NCI-H774 (cell line): Measurements from ENCODE around the gene POMP.
"Not testable (repeated sequence)": the region's sequence is repeated elsewhere in the genome, so short reads cannot be mapped to it uniquely, and the experiment has no call there.

Experiments
- DNase-seq: peaks from one replicate; lab custom pipeline; 2025; lab: John Stamatoyannopoulos, UW

POMP gene

DNA sequence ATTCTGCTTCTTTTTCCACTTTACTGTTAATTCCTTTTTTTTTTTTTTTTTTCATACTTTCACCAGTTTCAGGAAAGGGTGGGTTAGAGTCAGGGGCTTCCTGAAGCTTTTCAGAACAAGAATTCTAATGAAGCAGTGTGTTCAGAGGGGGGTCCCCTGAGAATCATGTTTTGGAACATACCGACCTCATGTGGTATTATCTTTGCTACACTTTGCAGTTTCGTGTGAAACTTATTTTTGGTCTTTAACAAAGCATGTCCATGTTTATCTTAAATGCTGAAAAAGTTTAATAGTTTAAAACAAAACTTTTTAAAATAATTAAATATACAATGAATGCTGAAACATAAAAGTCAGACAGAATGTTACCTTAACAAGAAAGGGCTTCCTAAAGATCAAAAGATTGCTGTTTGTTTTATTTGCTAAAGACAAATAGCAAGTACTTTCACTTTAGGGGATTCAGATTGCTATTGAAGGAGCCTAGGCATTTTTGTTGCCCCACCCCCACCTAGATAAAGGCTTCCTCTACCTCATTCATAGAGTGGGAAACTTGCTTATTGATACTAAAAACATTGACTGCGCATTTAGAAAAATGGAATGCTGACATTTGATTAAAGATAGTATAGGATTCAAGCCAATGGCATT lies 21.1 kb upstream of the POMP start:
- no peak for DNase-seq

DNA sequence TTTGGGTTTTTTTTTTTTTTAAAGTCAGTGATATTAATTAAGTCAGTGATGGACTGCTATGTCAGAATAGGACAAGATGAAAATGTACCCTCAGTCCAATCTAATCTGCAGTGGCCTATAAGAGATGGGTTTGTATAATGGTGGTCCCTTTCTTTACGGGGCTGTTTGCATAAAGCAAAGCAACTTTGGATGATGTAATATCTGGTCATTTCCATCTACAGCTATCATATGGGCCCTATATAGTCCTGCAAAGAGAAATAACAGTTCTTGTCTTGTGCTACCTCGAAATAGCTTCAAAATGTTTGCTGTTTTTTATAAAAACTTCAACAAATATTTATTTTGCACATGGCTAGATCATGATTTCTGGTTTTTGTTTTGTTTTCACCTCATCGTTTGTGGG lies 20.2 kb upstream of the POMP start:
- DNase-seq = no peak

DNA sequence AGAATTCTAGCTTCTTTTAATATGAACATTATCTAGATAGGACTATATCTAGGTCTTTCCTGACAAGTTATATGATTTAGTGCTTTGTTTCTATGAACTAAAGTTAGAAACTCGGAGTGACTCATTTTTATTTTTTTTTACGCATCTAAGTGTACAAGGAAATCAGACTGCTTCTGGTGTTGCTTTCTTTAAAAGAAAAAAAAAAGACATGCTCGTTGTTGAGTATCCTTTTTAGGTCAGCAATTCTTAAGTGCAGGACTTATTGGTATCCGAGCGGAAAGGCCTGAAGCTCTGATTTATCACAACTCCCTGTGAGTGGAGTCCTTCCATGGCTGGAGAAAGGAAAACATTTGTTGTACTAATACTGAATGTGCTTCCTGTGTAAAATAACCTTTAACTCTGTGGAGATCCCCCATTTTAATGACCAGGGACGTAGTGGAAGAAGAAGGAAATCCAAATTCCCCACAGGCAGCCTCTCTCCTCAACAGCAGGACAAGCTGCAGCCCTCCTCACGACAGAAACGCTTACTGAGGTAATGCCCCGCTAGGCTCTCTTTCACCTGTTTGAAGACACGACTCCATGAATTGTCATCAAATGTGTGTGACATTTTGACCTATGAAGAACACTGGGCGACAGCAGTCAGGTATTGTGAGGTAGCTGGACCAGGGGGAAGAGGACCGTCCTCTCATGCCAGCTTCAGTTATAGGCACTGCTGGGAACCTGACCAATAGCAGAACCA lies 17.9 kb upstream of the POMP start:
- DNase-seq = no peak

DNA sequence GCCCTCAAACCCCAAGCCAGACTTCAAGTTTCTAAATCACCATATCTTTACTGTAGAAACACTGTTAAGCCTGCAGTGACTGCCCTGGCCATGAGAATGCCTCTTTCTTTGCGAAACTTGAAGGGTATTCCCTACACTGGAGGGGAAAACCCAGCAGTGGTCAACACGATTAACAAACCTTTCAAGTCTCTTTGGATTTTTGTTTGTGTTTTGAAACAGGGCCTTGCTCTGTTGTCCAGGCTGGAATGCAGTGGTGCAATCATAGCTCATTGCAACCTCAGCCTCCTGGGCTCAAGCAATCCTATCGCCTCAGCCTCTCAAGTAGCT lies 17.4 kb upstream of the POMP start:
- no peak for DNase-seq

DNA sequence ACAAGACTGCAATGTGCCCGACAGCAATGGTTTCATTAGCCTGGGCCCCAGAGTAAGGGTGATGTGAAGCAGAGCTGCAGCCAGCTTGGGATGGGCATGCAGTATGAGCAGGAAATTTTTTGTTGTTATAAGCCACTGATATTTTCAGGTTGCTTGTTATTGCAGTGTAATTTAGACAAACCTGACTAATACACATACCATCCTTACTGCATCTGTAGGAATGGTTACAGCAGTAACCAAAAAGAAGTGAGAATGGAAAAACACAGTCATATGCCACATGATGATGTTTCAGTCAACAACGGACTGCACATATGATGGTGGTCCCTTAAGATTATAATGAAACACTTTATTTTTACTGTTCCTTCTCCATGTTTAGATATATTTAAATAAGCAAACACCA lies 8.6 kb upstream of the POMP start:
- no peak for DNase-seq

DNA sequence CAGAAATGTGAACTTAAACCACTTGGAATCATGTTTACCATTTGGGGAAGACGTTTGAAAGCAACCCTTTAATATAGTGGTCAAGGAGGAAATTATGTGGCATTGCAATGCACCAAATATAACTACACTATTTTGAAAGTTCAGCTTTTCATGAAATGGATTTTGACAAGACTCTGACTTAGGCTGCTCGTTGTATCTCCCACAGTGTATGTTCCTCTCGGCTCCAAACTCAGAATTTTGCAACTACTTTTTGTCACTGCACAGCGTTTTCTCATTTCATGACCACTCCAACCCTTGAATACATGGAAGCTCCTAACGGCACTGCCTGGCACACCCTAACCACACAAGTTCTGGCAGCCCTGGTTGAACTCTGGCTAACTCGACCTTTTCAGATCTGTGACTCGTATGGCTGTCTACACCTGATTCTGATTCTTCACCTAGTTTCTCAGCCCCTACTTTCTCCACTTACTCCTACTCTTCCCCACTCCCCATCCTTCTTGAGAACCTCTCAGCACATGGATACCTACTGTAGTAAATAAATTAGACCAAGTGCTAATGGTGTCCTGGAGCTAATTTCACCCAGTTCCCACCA lies 7.0 kb upstream of the POMP start:
- DNase-seq = no peak

DNA sequence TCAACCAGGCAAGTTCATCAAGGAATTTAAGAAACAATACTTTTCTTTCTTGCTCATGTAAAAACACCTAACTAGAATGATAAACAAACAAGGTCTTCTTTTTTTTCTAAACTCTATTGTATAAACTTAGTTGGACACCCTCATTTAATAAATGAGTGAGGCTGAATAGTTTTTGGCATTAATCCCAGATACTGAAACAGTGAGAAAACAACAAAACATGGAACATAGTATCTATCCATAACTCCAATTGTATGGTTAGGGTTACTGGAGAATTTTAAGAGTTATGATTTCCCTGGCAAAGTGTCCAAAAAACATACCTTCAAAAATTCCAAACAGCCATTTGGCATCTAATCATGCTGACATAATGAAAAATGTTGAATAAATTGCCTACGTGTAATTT lies 5.8 kb upstream of the POMP start:
- no peak for DNase-seq

DNA sequence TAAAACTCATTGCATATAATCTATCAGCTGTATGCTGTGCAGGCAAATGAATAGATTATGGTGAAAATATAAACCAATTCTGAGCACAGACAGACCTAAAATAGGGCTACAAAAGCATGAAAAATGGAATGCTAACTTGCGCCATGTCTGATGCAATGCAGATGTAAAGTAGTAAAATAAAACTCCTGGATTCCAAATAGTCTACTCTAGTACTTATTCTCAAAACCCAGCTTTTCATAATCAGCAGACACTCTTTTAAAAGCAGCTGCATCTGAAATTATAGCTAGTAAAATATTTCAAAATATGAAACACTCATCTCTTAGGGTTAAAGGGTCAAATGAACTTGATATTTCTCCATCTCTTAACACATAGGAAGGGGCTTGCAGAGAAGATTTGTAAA lies 4.7 kb upstream of the POMP start:
- DNase-seq = no peak

DNA sequence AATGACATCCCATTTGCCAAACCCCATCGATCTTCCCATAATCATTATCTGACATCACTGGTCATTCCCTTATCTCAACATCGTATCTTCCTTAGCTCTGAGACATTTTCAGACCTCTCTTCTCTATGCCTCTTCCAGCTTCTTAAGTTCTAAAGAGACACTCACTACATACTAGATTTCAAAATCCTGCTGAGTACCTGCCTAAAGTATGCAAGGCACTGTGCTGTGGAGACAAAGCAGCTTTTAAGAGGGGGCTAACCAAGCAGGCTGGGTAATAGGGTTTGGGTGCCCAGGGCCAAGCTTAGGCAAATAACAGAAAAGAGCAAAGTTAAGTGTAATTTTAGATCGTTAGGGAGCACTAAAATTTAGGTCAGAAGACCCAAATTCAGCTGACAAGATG lies 3.4 kb upstream of the POMP start:
- DNase-seq = no peak

DNA sequence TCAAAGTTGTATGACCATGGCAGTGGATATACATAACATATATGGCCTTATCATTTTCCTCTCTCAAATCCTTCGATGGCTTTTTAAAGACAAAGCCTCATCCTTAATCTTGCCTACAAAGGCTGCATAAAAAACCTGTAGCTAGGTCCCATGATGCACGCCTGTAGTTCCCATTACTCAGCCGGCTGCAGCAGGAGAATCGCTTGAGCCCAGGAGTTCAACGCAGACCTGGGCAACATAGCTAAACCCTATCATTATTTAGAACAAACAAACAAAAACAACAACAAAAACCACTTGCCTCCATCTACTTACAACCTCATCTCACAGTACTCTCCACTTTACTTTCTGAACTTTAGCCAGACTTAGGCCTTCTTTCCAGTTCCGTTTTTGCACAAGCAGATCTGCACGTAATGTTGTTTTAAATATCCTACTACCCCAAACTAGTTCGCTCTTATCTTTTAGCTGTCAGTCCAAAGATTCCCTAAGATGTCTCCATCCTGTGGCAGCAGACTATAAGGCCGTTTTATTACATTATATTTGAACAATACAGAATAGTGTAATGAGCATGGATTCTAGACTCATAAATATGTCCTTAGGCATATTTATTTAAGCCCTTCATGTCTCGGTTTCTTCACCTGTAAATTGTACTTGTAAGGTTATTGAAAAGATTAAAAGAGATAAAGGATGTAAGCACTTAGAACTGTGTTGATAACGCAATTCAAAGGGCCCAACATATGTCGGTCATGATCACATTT lies 969 bp upstream of the POMP start:
- no peak for DNase-seq

DNA sequence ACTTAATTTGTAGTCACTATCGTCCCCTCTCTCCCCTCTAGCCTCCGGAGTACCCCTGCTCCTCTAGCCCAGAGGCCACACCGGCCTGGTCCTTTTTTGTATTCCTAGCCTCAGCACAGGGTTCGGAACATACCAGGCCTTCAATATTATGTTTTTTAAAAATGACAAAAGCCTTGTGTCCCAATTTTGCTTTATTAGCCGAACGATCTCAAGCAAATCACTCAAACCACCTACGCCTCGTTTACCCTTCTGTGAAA lies 463 bp upstream of the POMP start:
- DNase-seq = no peak

DNA sequence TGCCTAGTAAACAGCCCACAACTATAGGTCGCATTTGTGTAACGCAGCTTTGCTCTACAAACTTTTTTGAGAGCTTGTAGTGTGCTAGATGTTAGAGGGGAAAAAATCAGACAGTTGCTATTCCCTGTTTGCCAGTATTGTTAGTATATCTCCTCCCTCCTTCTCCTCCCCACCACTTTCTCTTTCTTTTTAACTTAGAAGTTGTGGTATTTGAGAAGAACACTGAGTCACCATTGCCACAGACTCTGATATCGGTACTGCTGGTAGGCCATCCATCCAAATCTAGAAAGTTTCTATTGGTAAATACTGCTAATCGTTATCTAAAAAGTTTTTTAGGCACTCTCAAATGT lies 666 bp downstream of the POMP start:
- DNase-seq = no peak

DNA sequence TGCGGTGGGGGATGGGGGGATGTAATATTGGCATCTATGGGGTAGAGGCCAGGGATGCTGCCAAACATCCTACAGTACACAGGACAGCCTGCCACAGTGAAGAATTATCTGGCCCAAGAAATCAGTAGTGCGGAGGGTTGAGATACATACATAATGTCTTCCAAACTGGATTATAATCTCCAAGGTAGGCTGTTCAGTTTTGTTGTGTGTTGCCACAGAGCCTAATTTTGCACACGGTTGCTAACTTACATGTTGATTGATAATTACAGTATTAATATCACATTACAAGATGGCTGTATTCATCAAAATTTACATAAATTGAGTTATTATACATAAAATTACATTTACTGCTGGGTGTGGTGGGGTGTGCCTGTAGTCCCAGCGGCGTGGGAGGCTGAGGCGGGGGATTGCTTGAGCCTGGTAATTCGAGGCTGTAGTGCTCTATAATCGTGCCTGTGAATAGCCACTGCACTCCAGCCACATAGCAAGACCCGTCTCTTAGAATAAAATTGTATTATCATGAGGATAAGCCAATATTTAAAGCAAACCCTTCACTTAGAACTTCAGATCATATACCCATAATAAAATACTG lies 8.1 kb downstream of the POMP start:
- no peak for DNase-seq

DNA sequence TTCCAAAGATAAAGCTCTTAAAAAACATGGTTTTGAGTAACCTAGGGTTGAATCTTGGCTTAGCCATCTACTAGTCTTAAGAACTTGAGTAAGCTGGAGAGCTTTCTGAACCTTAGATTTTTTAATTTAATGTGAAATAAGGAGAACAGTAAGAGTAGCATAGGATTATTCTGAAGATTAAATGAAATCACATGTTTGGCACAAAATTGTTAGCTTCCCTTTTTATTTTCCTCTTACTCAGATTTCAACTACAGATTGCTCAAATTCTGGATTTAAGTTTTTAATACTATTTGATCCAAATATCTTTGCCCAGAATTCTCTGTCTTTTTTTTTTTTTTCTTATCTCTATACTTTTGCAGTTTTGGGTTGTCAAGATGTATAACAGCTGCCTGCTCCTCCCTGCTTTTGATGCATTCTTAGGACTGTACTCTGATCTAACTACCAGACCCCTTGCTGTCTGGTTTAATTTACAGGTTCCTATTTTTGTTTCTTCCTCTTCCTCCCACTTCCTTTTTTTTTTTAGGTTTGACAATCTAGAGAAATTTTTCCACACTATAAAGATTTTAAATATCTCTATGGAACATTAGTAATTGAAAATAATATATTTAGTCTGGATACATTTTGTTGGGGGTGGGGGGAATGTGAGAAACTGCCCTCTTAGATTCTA lies 12.3 kb downstream of the POMP start:
- DNase-seq = no peak

DNA sequence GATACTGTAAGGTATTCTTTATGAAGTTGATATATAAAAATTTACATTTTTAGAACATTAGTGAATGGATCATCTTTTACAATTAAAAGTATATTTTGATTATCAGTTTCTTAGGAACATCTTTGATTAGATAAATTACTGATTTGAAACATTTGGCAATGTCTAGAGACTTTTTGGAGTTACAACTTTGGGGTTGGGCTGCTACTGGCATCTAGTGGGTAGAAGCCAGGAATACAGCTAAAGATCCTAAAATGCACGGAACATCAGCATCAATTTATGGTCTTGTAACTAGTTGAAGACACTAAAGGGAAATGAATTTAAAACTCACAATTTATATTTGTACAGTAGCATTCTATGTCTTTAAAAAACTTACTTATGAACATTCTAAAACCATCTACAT lies 19.9 kb downstream of the POMP start:
- no peak for DNase-seq

DNA sequence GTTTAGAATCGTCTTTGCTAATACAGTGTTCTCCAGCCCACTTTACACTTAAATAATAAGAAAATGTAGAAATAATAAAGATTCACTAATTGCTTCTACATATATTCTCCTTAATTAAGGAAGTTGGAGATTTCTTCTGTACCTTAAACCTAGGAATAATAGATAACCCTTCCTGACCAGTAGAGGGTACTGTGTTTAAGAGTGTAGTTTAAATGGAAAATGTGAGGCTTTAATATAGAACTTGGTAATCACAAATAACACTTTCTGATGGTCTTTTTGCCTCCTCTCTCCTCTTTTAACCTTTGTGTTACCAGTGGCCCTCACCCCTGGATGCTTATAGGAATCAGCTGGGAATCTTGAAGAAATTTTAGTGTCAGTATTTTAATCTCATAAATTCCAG lies 20.7 kb downstream of the POMP start:
- no peak for DNase-seq

DNA sequence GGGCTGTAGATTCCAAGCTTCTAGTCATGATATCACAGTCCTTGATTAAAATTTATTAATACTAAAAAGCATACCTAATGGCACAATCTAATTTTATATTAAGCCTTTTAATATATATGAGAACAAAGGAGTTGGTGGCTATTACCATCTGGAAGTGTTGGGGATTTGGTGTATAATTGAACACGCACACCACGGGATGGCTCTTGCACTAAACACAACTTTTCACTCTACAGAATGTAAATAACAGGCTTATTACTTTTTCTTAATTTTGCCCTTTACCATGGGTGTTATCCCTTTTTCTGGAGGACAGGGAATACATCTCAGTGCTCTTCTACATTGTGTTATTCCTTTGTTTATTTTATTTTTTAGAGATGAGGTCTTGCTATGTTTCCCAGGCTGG lies 21.6 kb downstream of the POMP start:
- DNase-seq = no peak

DNA sequence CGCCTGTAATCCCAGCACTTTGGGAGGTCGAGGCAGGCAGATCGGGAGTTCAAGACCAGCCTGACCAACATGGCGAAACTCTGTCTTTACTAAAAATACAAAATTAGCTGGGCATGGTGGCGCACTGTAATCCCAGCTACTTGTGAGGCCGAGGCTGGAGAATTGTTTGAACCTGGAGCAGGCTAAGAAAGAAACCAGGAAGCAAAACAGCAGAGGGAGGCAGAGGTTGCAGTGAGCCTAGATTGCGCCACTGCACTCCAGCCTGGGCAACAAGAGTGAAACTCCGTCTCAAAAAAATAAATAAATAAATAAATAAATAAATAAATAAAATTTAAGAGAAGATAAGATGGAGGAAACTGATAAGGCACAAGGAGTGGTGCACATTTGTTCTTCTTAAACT lies 24.2 kb downstream of the POMP start:
- not testable (repeated sequence) for DNase-seq

DNA sequence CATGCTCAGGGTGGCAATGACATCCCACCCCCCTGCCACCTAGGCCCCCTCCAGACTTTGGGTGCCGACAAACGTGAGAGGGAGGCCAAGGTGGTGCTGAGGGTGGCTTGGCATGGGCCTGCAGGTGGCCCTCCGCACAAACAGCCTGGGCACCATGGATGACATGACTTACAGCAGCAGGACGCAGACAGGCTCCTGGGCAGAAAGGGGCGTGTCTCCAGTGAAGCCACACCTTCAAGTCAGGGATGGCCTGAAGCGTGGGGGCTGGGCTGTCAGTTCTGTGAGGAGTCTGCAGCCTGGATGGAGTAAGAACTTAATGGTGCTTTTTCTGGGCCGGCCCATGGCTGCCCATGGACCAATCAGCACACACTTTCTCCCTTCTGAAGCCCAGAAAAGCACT lies 25.3 kb downstream of the POMP start:
- peak; percentile 38 for DNase-seq

DNA sequence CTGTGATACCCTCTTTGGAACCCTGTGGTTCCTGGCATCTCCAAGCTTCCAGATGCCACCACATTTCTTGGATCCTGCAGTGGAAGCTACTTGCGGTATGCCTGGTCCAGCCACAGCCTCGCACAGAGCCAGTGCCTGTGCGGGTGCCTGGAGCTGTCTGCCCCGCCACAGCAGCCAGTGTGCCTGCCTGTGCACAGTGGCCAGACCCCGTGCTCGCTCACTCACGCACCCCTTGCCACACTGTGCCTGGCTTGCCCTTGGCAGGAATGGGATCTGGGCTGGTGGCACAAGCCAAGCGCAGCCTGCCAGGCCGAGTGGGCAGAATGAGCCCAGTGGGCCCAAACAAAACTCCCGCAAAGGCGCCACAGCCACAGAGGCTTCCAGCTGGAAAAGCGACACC lies 26.2 kb downstream of the POMP start:
- DNase-seq = no peak

DNA sequence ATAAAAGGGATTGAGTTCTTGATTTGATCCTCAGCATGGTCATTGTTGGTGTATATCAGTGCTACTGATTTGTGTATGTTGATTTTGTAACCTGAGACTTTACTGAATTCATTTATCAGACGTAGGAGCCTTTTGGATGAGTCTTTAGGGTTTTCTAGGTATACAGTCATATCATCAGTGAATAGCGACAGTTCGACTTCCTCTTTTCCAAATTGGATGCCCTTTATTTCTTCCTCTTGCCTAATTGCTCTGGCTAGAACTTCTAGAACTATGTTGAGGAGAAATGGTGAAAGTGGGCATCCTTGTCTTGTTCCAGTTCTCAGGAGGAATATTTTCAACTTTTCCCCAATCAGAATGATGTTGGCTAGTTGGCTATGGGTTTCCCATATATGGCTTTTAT lies 27.0 kb downstream of the POMP start:
- no peak for DNase-seq

DNA sequence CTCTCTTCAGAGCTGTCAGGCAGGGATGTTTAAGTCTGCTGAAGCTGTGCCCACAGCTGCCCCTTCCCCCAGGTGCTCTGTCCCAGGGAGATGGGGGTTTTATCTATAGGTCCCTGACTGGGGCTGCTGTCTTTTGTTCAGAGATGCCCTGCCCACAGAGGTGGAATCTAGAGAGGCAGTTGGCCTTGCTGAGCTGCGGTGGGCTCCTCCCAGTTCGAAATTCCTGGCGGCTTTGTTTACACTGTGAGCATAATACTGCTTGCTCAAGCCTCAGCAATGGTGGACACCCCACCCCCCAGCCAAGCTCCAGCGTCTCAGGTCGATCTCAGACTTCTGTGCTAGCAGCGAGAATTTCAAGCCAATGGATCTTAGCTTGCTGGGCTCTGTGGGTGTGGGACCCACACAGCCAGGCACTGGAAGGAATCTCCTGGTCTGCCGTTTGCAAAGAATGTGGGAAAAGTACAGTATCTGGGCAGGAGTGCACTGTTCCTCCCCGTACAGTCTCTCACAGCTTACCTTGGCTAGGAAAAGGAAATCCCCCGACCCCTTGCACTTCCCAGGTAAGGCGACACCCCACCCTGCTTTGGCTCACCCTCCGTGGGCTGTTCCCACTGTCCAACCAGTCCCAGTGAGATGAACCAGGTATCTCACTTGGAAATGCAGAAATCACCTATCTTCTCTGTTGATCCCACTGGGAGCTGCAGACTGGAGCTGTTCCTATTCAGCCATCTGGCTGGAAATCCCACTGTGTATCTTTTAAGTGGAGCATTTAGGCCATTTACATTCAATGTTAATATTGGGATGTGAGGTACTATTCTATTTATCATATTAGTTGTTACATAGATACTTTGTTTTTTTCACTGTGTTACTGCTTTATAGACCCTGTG lies 34.9 kb downstream of the POMP start:
- DNase-seq = not testable (repeated sequence)
